Umbilical cord (tissue), 2 donors: ENCODE measurements around the gene YLPM1. TPM values are rescaled to one million over a fixed set of nuclear protein-coding genes. Genes with fewer than 3 reads are reported as not detected.

Experiments
- DNase-seq: peaks from one replicate; pipeline ENCODE4 v3.0.0-alpha.2; 2015; ENCODE audit warnings: low spot score
- total RNA-seq: library from RNA; depleted of rRNA; stranded (reverse); fragments of >200 nt; gene quantifications from one replicate; pipeline ENCODE4 v1.2.3, GENCODE V29; 2014; ENCODE audit warnings: low replicate concordance; ENCODE audit not compliant: insufficient read depth

The YLPM1 gene
- total RNA-seq, 1 donor from 2014 or later: 51.5 TPM

DNA sequence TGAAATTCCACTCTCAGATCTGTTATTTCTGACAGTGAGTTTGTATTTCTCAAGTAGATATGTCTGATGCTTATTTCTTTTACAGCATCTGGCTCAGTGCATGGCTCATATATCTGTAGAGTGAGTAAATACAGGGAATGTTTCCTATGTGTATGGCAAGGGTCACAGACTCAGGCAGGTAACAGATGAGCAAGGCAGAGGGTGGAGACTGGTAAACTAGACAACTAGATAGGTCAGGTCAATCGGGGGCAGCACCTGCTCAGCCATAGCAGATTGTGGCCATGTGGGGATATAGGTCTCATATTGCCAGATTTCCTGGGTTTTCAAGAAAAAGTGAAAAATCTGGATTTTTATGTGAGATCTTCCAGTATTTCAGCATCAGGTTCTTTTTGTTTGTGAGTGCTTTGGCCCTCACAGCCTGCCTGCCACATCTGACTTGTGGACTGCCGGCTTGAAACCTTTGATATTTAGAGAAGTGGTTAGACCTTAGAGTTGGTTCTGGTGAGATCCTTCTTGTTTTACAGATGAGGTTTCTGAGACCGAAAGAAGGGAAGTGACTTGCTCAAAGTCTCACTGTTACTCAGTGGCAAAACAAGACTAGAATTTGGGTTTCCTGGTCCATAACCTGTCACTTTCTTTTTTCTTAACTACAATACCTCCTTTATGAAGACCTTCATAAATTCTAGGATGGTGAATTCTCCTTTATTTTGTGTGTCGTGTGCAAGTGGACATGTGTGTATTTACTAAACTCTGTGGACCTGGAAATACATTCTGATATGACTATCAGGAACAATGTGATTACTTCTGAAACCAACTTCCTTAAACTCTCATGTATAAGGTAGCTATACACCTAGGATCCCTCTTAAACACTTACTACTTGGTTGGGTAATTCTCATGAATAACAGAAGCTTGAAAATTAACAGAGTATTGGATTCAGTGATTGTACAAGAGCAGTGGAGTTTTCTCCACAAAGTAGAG is 78.4 kb downstream of the YLPM1 start:
- no peak for DNase-seq

DNA sequence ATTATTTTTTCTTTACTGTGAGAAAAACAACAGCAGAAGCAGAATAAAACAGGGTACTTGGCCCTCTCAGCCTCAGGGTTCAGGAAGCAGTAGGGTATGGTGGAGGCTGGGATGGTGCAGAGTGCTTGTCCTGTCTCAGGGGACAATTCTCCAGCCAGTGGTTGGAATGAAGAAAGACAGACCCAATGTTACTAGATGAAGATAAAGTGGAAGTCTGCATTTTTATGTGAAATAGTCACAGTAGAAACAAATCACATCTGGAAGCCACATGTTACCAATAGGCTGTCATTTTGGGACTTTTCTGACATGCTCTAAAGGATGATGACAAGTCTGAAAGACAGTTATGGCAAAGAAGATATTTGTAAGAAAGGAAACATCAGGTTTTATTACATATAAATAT is 80.5 kb downstream of the YLPM1 start:
- peak; percentile 35 for DNase-seq

DNA sequence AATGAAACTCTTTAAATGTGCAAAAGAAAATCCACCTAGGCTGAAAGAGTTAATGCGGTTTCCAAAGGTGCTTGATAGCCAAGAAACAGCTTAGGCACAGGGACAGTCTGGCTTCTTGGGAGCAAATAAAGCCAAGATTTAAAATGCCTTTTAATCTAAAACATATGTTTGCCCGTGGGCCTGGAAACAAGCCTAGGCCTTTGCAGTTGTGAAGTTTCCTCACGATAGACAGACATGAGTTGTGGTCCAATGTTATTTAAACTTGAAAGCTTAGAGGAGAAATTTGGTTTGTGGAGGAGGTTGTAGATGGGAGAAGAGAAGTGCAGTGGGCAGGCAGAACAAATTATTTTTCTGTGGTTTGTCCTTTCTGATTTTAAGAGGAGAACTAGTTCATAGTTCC is 83.1 kb downstream of the YLPM1 start:
- peak; percentile 31 for DNase-seq

- no peak for DNase-seq
Measured at GRCh38 chr14:74846968-74847665, 84.0 kb downstream of the YLPM1 start.

GRCh38 chr14:74848768-74849167 is 85.7 kb downstream of the YLPM1 start:
- DNase-seq: no peak

DNA sequence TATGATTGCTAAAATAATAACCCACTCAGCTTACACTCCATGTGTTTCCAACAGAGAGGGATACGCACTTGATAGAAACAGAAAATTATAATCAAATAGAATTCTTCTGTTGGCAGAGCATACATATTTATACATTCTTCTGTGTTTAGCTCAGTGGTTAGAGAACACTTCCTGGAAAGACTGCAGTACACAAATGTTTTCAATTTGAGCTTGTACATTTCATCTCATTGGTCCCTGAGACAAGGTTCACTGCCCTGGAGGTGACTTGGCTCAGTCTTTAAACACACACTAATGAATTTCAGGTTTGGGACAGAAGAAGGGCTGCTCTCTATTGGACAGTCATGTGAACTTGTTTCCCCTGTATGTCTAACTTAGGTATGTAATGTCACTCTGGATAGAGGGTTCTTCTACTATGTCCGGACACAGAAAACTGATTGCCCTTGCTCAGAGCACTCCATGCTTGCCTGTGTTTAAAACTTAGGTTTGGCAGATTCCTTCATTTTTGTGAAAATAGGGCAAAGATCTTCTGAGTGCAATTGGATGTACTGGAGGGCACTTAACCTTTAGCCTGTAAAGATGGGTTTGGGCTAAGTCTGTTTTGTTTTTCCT is 89.9 kb downstream of the YLPM1 start:
- DNase-seq: no peak

GRCh38 chr14:74853581-74853980 is 90.5 kb downstream of the YLPM1 start:
- no peak for DNase-seq

GRCh38 chr14:74855021-74855420 is 91.9 kb downstream of the YLPM1 start:
- no peak for DNase-seq

DNA sequence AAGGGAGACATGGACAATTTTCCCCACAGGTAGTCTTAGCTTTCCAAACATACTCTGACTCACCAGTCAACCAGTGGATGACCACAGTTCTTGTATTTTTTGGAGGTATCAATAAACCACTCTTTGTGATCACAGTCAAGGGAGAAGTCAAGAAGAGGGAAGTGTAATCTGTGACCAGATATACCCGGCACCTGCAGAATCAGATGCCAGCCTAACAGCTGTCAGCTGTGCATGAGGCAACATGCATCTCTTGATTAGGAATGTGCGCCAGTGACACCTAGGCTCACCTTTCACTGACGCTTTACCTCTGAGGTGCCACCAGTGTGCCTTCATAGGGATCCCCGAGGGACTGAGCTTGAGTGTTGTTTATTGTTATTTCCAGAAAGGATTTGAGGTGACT is 92.8 kb downstream of the YLPM1 start:
- DNase-seq: no peak

- DNase-seq: no peak
Measured at GRCh38 chr14:74856366-74856765, 93.2 kb downstream of the YLPM1 start.

GRCh38 chr14:74858022-74858421 is 94.9 kb downstream of the YLPM1 start:
- DNase-seq: no peak

GRCh38 chr14:74859757-74860552 is 96.8 kb downstream of the YLPM1 start:
- no peak for DNase-seq

DNA sequence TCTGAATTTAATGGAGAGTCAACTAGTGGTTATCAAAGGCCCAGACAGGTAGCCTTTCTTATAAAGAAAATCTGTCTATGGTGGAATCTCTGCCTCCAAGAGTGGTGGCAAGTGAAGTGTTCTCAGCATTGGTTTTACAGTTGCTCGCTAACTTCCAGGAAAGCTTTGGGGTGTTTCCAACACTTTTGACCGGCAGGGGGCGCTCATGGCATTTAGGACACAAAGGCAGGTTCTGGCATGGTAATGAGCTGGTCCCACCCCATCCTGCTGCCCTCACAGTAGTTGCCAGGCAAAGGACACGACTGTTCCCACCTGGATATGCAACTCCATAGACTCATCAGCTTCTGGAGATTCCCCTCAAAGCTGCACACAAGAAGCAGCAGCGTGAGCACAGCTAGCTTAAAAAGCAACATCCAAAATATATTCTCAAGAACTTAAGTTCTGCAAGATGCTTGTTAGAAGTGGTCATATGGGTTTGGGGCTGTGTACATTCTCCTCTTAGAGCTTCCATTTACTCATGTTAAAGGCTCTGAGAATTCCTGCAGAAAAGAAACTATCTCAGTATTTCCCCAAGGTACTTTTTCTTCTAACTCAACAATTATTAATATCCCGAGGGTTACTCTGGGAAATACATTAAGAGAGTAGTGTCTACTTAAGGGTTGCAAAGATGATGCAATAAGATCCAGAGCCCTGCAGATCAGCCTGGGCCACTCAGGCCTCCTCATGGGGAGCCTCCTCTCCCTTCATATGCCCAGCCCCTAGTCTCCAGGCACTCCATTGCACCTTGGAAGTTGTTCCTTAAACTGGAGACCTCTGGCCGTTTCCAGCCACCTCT is 98.0 kb downstream of the YLPM1 start:
- peak; percentile 84 for DNase-seq

- no peak for DNase-seq
Measured at GRCh38 chr14:74861734-74862090, 98.6 kb downstream of the YLPM1 start.

- DNase-seq: no peak
Measured at GRCh38 chr14:74863274-74863673, 100.2 kb downstream of the YLPM1 start.

DNA sequence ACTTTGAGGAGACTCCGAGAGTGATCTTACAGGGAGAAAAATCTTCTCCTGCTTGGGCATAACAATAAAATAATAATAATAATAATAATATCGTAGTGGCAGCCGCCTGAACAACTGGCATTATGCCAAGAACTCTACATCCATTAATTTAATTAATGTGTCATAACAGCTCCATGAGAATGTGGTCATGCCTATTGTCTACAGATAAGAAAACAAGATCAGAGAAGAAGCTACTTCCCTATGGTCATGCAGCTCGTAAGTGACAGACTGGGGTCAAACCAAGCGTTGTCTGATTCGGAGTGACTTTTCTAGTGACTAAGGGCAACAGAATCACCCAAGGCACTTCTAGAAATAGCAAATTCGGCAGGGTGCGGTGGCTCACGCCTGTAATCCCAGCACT is 101.1 kb downstream of the YLPM1 start:
- DNase-seq: no peak

GRCh38 chr14:74865156-74865555 is 102.0 kb downstream of the YLPM1 start:
- no peak for DNase-seq

GRCh38 chr14:74866708-74867389 is 103.7 kb downstream of the YLPM1 start:
- no peak for DNase-seq

DNA sequence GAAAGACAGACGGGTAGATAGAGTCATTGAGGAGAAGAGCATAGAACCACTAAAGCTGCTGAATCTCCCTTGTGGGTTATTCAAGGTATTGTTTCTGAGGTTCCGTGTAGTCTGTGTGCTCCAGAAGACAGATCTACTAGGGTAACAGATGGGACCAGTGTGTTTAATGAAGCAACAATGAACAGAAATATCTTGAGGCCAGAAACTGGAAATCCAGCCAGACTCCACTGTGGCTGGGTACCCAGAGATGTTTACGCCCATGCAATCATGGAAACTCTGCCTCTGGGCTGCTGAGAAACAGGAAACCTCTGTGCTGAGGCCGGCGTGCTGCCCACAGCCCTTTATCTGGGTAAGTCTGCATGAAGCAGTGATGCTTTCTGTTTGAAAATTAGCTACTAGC is 104.6 kb downstream of the YLPM1 start:
- DNase-seq: peak; percentile 38

DNA sequence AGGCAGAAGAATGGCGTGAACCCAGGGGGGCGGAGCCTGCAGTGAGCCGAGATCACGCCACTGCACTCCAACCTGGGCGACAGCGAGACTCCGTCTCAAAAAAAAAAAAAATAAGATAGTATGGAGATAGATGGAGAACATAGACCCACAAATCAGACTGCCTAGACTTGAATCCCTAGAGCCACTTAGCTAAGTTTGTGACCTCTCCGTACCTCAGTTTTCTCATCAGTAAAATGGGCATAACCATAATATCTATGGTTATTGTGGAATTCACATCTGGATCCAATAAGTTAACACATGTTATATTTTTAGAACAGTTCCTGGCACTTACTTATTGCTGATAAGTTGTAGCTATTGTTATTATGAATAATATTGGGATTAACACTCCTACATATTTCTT is 105.6 kb downstream of the YLPM1 start:
- DNase-seq: no peak
